ENCODE measurements around the gene EML6. TPM values are rescaled to one million over a fixed set of nuclear protein-coding genes. Genes with fewer than 3 reads are reported as not detected.

EML6 gene
- total RNA-seq, 2 donors from 2014 or later: 0.46 to 10.7 TPM

- TF ChIP-seq POLR2A (IDR thresholded peaks at IDR 0.05) (no peak), POLR2AphosphoS5 (IDR thresholded peaks at IDR 0.05) (no peak)
- TF ChIP-seq, protein P1, sequence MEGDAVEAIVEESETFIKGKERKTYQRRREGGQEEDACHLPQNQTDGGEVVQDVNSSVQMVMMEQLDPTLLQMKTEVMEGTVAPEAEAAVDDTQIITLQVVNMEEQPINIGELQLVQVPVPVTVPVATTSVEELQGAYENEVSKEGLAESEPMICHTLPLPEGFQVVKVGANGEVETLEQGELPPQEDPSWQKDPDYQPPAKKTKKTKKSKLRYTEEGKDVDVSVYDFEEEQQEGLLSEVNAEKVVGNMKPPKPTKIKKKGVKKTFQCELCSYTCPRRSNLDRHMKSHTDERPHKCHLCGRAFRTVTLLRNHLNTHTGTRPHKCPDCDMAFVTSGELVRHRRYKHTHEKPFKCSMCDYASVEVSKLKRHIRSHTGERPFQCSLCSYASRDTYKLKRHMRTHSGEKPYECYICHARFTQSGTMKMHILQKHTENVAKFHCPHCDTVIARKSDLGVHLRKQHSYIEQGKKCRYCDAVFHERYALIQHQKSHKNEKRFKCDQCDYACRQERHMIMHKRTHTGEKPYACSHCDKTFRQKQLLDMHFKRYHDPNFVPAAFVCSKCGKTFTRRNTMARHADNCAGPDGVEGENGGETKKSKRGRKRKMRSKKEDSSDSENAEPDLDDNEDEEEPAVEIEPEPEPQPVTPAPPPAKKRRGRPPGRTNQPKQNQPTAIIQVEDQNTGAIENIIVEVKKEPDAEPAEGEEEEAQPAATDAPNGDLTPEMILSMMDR (IDR thresholded peaks at IDR 0.05): no peak
- Histone ChIP-seq H3K4me1 (replicated peaks) (no peaks in the 10 kb centered on the region), H3K4me3 (no peak overlapping the region), H3K36me3 (no peaks in the 10 kb centered on the region), H3K9me3 (no peaks in the 10 kb centered on the region), H3K27me3 (replicated peaks; ENCODE audit: insufficient read depth) (no peaks in the 10 kb centered on the region), H3K27ac (no peak overlapping the region)
- intact Hi-C loops (cut with DNase I): no loop called here
- 78% methylated on average over 1 of the region's 1 CpG for WGBS
- DNase-seq (ENCODE audit: low spot score): no peak
Measured at GRCh38 chr2:54758951-54759350, 35.5 kb downstream of the EML6 start.

DNA sequence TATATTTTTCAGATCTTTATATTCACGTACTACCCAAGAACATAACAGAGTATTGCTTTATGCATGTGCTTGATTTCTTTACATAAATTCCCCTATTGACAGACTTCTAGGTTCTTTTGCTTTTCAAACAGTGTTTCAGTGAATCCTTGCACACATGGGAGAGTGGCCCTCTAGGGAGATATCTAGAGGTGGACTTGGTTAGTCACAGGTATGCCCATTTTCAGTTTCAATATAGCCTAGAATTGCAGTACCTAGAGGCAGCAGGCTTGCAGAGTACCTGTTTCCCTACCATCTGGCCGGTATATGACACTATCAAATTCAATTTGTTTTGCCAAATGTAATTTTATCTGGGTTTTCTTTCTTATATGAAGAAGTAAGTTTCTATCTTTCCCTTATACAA is 36.8 kb downstream of the EML6 start:
- 93% methylated on average over 2 of the region's 2 CpGs for WGBS
- no peak for TF ChIP-seq POLR2AphosphoS5 (IDR thresholded peaks at IDR 0.05)
- no peak for TF ChIP-seq POLR2A (IDR thresholded peaks at IDR 0.05)
- TF ChIP-seq, protein P1 (IDR thresholded peaks at IDR 0.05): no peak
- intact Hi-C loops (cut with DNase I): no loop called here
- H3K4me3 ChIP-seq: no peak overlapping the region
- H3K4me1 ChIP-seq (replicated peaks): no peaks in the 10 kb centered on the region
- no peak overlapping the region for H3K27ac ChIP-seq
- no peak for DNase-seq (ENCODE audit: low spot score)
- H3K27me3 ChIP-seq (replicated peaks; ENCODE audit: insufficient read depth): no peaks in the 10 kb centered on the region
- H3K36me3 ChIP-seq: no peaks in the 10 kb centered on the region
- H3K9me3 ChIP-seq: no peaks in the 10 kb centered on the region

DNA sequence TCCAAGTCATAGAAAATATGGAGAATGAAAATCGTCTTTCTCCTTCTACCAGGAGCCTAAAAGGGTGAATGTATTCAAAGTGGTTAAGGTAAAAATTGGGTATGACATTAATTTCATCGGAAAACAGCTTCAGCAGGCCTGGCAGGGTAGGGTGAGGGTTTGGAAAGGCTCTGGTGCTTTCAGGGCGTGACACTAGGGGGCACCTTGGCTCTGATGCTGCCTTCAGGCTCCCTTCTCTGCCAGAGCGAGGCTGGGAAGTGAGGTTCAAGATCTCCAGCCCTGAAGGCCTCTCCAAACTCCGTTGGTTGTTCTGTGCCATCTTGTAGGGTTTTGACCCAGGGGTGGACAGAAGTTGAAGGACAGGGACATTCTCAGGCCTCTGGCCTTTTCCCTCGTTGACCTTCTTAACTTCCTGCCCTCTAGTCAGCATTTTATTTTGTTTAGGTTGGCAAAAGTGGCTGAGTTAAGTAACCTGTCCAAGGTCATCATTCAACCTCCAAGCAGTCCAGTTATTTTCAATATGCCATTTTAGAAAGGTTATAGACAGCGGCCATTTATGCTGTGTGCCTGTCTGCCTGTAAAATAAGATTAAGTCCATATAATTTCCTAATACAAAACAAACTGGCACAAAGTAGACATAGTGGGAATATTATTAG is 40.3 kb downstream of the EML6 start:
- no peak overlapping the region for H3K27ac ChIP-seq
- TF ChIP-seq POLR2A (IDR thresholded peaks at IDR 0.05) (no peak), POLR2AphosphoS5 (IDR thresholded peaks at IDR 0.05) (no peak)
- TF ChIP-seq, protein P1 (IDR thresholded peaks at IDR 0.05): no peak
- H3K9me3 ChIP-seq: no peaks in the 10 kb centered on the region
- no peak for DNase-seq (ENCODE audit: low spot score)
- no peaks in the 10 kb centered on the region for H3K36me3 ChIP-seq
- 87% methylated on average over 7 of the region's 7 CpGs for WGBS
- H3K4me1 ChIP-seq (replicated peaks): no peaks in the 10 kb centered on the region
- intact Hi-C loops (cut with DNase I): no loop called here
- H3K27me3 ChIP-seq (replicated peaks; ENCODE audit: insufficient read depth): no peaks in the 10 kb centered on the region
- H3K4me3 ChIP-seq: no peak overlapping the region

GRCh38 chr2:54767921-54768320 is 44.5 kb downstream of the EML6 start:
- Histone ChIP-seq H3K9me3 (no peaks in the 10 kb centered on the region), H3K27me3 (replicated peaks; ENCODE audit: insufficient read depth) (no peaks in the 10 kb centered on the region), H3K27ac (no peak overlapping the region), H3K36me3 (no peaks in the 10 kb centered on the region), H3K4me3 (no peak overlapping the region), H3K4me1 (replicated peaks) (no peaks in the 10 kb centered on the region)
- no peak for DNase-seq (ENCODE audit: low spot score)
- intact Hi-C loops (cut with DNase I): no loop called here
- TF ChIP-seq, protein P1 (IDR thresholded peaks at IDR 0.05): no peak
- TF ChIP-seq POLR2AphosphoS5 (IDR thresholded peaks at IDR 0.05) (no peak), POLR2A (IDR thresholded peaks at IDR 0.05) (no peak)

- WGBS: 20% methylated on average over 1 of the region's 1 CpG
- no peak overlapping the region for H3K4me3 ChIP-seq
- TF ChIP-seq POLR2A (IDR thresholded peaks at IDR 0.05) (no peak), POLR2AphosphoS5 (IDR thresholded peaks at IDR 0.05) (no peak)
- TF ChIP-seq, protein P1 (IDR thresholded peaks at IDR 0.05): no peak
- no peaks in the 10 kb centered on the region for H3K4me1 ChIP-seq (replicated peaks)
- no peak overlapping the region for H3K27ac ChIP-seq
- no peaks in the 10 kb centered on the region for H3K9me3 ChIP-seq
- DNase-seq (ENCODE audit: low spot score): no peak
- no peaks in the 10 kb centered on the region for H3K36me3 ChIP-seq
- intact Hi-C loops (cut with DNase I): no loop called here
- no peaks in the 10 kb centered on the region for H3K27me3 ChIP-seq (replicated peaks; ENCODE audit: insufficient read depth)
Measured at GRCh38 chr2:54768772-54769428, 45.4 kb downstream of the EML6 start.
